SK-N-MC (cell line): ENCODE measurements around the gene NACAD.

Experiments used
- EZH2 ChIP-seq: fragments of 200-600 bp; sonication (generic); IDR thresholded peaks from one replicate; pipeline ENCODE4 v1.6.1; 2017; ENCODE audit warnings: antibody characterized with exemption
- FOXP2 ChIP-seq: optimal IDR thresholded peaks from 2 replicates; pipeline ENCODE3; 2011; ENCODE audit warnings: mild to moderate bottlenecking, moderate library complexity; ENCODE audit not compliant: insufficient read depth; ENCODE audit errors: extremely low read length, control extremely low read depth
- POLR2AphosphoS5 ChIP-seq: IDR thresholded peaks from 2 replicates; pipeline ENCODE4 v1.6.1; 2012; ENCODE audit warnings: mild to moderate bottlenecking, low read depth, low read length, borderline replicate concordance

DNA sequence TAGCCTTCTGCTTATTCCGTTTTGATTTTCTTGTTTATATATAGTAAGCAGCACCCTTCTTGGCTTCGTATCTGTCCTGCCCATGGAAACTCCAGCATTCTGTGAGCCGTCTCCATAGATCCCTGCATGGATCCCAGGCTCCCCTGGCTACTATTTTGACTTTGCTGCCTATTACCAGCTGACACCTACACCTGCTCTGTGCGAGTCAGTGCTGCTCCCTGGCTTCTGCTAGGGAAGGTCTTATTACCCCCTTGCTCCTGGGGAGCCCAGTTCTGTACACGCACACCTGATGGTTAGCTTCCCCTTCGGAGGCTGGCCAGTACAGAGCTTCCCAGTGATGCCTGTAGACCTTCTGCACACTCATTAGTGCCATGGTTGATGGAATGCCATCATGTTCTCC, 35.4 kb downstream of the NACAD start:
- TF ChIP-seq EZH2 (no peak), POLR2AphosphoS5 (no peak), FOXP2 (no peak)
